Left lung (tissue), 10 donors: Measurements from ENCODE around the gene NFX1. TPM values are rescaled to one million over a fixed set of nuclear protein-coding genes. Genes with fewer than 3 reads are reported as not detected.
"Not testable (repeated sequence)": the region's sequence is repeated elsewhere in the genome, so short reads cannot be mapped to it uniquely, and the experiment has no call there.

Experiments
- ATAC-seq: fragments of 200-7000 bp; cut with Tn5 transposase; one replicate; pipeline ENCODE4 v1.9.1; 2020; ENCODE audit warnings: moderate library complexity
- DNase-seq, 4 donors: peaks; one replicate each; pipeline ENCODE4 v3.0.0-alpha.2; 2013 to 2020
- H3K27ac ChIP-seq, 2 donors: fragments of 200-600 bp; sonication (generic) in 1 of 2; one replicate each; pipeline versions ENCODE4 v1.5.0 to v1.8.0; 2020 to 2021
- H3K27me3 ChIP-seq, 2 donors: fragments of 200-600 bp; sonication (generic) in 1 of 2; one replicate each; pipeline versions ENCODE4 v1.5.0 to v1.8.0; 2020 to 2021
- H3K36me3 ChIP-seq, 2 donors: fragments of 200-600 bp; sonication (generic) in 1 of 2; one replicate each; pipeline versions ENCODE4 v1.5.0 to v1.8.0; 2020 to 2021
- H3K4me1 ChIP-seq, 2 donors: fragments of 200-600 bp; one replicate each; pipeline ENCODE4 v1.8.0; 2021
- H3K4me3 ChIP-seq, 2 donors: fragments of 200-600 bp; sonication (generic) in 1 of 2; one replicate each; pipeline versions ENCODE4 v1.5.0 to v1.8.0; 2020 to 2021; ENCODE audit warnings: mild to moderate bottlenecking in 1 of 2
- H3K9me3 ChIP-seq, 2 donors: fragments of 200-600 bp; sonication (generic) in 1 of 2; one replicate each; pipeline versions ENCODE4 v1.5.0 to v1.8.0; 2020 to 2021
- intact Hi-C, 2 donors: fragments of 100-400 bp; cut with DNase I; formaldehyde crosslinking; loops; one replicate each; pipeline versions ENCODE4 v1.11.2 to v1.14.2; 2022
- polyA plus RNA-seq, 6 donors: library from polyadenylated mRNA; unstranded; fragments of 120-200 nt; gene quantifications; one replicate each; pipeline ENCODE4 v1.2.1, GENCODE V29; 2013; ENCODE audit not compliant: insufficient read length in 6 of 6
- total RNA-seq, 2 donors: library from RNA; stranded (reverse); fragmentation: NEBNext Ultra II Directional; extraction: Animal tissue kit (Norgen Biotek cat#: 25700); gene quantifications; one replicate each; pipeline ENCODE4 v1.2.1, GENCODE V29; 2021
- TF ChIP-seq, protein P1 (sequence below), 2 donors: fragments of 200-600 bp; sonication (generic) in 1 of 2; IDR thresholded peaks; one replicate each; pipeline versions ENCODE4 v1.5.0 to v1.8.0; 2021; ENCODE audit warnings: antibody characterized with exemption in 2 of 2
- donor health status: DM: no; HTN: yes; CAD: no.
- donor health status: DM: no; HTN: no; CAD: no.

NFX1 gene
- total and polyA plus RNA-seq, 8 donors, result 32.0 to 43.2 (median 38.4) TPM

DNA sequence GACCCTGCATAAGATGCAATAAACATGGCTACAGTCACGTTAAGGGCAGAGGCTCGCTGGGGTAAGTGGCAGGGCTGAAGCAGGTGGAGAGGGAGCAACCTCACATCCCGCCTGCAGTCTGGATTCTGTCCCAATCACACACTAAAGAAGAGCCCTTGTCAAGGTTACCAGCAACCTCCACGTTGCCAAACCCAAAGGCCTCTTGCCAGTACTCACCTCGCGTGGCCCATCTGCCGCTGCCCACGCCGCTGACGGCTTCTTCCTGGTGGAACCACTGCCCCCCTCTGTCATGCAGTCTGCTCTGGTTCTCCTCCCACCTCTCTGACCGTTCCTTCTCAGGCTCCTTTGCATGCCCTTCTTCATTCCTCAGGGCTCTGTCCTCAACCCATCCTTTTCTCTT lies 103.3 kb downstream of the NFX1 start:
- TF ChIP-seq, protein P1, sequence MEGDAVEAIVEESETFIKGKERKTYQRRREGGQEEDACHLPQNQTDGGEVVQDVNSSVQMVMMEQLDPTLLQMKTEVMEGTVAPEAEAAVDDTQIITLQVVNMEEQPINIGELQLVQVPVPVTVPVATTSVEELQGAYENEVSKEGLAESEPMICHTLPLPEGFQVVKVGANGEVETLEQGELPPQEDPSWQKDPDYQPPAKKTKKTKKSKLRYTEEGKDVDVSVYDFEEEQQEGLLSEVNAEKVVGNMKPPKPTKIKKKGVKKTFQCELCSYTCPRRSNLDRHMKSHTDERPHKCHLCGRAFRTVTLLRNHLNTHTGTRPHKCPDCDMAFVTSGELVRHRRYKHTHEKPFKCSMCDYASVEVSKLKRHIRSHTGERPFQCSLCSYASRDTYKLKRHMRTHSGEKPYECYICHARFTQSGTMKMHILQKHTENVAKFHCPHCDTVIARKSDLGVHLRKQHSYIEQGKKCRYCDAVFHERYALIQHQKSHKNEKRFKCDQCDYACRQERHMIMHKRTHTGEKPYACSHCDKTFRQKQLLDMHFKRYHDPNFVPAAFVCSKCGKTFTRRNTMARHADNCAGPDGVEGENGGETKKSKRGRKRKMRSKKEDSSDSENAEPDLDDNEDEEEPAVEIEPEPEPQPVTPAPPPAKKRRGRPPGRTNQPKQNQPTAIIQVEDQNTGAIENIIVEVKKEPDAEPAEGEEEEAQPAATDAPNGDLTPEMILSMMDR (IDR thresholded peaks at IDR 0.05), result no peak
- Histone ChIP-seq H3K36me3 (no peaks in the 10 kb centered on the region), H3K4me3 (no peak overlapping the region), H3K27me3 (no peaks in the 10 kb centered on the region), H3K9me3 (no peaks in the 10 kb centered on the region), H3K27ac (no peak overlapping the region), H3K4me1 (peaks cover 7 to 12% of the 10 kb centered on the region in 2 donors)
- ATAC-seq (no peak), DNase-seq (peak in 2 of 4 donors; percentile 50 to 57)
- intact Hi-C loops, result no loop called here

DNA sequence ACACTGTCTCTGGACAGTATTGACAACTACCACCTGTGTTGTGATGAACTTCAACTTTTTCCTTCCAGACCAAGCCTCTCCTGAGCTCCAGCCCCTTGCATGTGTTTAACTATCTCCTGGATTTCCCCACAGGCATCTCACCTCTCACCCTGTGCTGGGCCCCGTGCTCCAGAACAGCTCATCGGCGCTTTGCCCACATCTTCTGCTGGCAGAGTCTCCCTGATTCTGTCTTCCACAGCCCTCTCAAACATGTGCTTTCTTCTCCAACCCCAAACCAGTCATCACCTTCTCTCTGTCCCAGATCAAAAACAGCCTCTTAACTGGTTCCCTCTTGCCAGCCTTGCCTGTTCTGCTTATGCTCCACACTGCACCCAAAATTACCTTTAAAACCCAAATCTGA lies 103.7 kb downstream of the NFX1 start:
- peaks cover 7 to 12% of the 10 kb centered on the region in 2 donors for H3K4me1 ChIP-seq
- DNase-seq, result peak in 1 of 4 donors; percentile 7
- H3K4me3 ChIP-seq, H3K36me3 ChIP-seq, H3K27ac ChIP-seq, H3K27me3 ChIP-seq, ATAC-seq, intact Hi-C loops, H3K9me3 ChIP-seq: not testable (repeated sequence)

DNA sequence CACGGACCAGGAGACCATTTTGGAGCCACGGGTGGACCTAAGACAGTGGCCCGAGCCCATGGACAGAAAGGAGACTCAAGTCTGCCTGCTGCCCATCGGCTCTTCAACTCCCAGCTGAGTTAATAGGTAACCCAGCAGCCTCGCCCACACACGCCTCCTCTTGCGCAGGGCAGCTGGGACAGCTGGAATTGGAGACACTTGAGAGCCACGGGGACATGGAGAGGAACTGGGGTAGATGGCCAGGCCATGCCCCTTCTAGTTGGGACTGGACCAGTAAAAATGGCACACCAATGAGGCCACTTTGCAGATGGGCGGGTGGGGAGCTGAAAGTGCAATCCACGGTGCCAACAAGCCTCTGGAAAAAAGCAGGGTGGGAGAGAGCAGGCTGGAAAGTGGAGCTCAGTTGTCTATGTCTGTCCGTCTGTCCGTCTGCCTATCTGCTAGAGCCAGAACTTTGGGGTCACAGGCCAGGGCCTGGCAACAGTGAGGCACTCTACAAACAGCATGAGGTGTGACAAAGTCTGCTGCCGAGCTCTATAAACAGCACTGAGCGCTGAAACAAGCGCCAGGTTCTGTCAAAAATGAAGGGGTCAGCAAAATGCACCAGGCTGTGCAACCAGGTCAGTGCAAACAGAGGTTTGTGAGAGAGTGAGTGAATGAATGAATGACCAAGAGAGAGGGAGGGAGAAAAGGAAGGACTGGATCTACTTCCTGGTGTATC lies 105.0 kb downstream of the NFX1 start:
- H3K9me3 ChIP-seq, H3K27me3 ChIP-seq, H3K36me3 ChIP-seq, H3K27ac ChIP-seq, H3K4me3 ChIP-seq, intact Hi-C loops: not testable (repeated sequence)
- peak in 3 of 4 donors; percentile 49 to 78 (median 75) for DNase-seq
- ATAC-seq, result peak; percentile 24
- peaks cover 7 to 12% of the 10 kb centered on the region in 2 donors for H3K4me1 ChIP-seq

DNA sequence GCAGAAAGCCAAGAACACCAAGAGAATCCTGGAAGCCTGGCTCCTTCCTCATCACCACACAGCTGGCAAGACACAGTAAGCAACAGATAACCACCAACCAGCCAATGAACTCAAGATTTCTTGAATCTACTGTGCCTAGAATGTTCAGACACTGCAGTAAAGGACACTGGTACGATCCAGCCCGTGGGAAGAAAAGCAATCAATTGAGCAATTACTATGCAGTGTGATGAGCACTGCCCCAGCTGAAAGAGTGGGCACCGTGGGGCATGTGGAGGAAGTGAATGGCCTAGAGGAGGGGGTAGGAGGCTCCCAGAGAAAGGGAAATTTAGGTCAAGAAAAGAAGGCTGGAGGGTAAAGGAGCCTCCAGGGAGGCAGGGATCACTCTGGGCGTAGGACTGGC lies 107.5 kb downstream of the NFX1 start:
- H3K36me3 ChIP-seq, H3K4me3 ChIP-seq, H3K27ac ChIP-seq, intact Hi-C loops, DNase-seq, H3K9me3 ChIP-seq, ATAC-seq, H3K27me3 ChIP-seq, H3K4me1 ChIP-seq: not testable (repeated sequence)

DNA sequence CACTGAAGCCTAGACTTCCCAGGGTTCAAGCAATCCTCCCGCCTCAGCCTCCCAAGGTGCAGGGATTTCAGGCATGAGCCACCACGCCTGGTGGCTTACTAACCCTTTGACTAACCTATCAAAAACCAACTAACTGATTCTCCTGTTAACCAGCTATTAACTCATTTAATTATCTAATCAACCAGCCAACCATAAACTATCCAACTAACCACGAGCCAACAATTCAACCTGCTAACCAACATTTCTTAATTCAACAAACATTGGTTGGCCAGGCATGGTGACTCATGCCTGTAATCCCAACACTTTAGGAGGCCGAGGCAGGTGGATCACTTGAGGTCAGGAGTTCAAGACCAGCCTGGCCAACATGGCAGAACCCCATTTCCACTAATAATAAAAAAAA lies 108.7 kb downstream of the NFX1 start:
- DNase-seq, result peak in 1 of 4 donors; percentile 11
- intact Hi-C loops, H3K27ac ChIP-seq, H3K27me3 ChIP-seq, H3K4me1 ChIP-seq, H3K4me3 ChIP-seq, ATAC-seq, H3K36me3 ChIP-seq, H3K9me3 ChIP-seq: not testable (repeated sequence)

DNA sequence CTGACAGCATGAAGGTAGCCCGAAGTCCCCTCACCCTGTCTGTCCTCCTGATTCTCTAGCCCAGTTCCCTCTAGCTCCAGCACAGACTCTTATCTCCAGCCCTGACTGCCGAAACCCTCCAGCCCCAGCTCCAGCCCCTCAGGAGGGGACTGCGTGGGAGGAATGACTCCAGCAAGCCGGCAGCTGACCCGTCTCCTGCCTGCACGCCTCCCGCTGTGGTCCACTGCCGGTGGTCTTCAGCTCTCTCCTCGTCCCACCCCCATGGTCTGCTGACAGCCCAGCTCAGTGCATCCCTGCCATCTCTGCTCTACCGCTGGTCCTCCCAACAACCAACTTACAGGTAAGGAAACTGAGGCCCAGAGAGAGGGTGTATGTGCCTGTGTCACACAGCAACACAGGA lies 111.5 kb downstream of the NFX1 start:
- H3K27me3 ChIP-seq, H3K9me3 ChIP-seq, H3K4me3 ChIP-seq, H3K27ac ChIP-seq, ATAC-seq, intact Hi-C loops, H3K36me3 ChIP-seq: not testable (repeated sequence)
- peak in 1 of 4 donors; percentile 49 for DNase-seq
- H3K4me1 ChIP-seq, result peaks cover 5 to 14% of the 10 kb centered on the region in 2 donors

DNA sequence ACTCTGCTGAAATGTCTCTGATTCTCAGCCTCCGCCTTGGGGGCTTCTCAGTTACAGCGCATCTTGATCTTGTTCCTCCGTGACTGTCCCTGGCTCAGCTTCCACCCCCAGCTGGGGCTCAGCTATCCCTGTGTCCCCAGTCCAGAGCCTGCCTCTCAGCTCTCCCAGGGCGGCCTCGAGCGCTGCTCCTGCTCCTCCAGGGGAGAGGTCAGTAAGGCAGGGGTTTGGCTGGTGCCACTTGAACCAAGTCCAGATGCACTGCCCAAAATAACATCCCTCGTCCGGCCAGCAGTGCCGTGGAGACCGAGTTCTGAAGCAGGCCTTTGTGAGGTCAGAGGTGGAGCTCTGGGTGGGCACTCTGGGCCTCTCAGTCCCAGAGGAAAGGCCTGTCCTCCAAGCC lies 112.1 kb downstream of the NFX1 start, which contains the start of gene AQP7:
Gene AQP7 (minus strand): TSS at position 198 of the 400 bp plus-strand sequence. CDS start 1,306 bp downstream, outside the sequence.
- H3K9me3 ChIP-seq, H3K27ac ChIP-seq, ATAC-seq, intact Hi-C loops, H3K4me3 ChIP-seq, H3K27me3 ChIP-seq, H3K36me3 ChIP-seq: not testable (repeated sequence)
- DNase-seq, result peak in 1 of 4 donors; percentile 68
- H3K4me1 ChIP-seq, result peaks cover 5 to 14% of the 10 kb centered on the region in 2 donors

DNA sequence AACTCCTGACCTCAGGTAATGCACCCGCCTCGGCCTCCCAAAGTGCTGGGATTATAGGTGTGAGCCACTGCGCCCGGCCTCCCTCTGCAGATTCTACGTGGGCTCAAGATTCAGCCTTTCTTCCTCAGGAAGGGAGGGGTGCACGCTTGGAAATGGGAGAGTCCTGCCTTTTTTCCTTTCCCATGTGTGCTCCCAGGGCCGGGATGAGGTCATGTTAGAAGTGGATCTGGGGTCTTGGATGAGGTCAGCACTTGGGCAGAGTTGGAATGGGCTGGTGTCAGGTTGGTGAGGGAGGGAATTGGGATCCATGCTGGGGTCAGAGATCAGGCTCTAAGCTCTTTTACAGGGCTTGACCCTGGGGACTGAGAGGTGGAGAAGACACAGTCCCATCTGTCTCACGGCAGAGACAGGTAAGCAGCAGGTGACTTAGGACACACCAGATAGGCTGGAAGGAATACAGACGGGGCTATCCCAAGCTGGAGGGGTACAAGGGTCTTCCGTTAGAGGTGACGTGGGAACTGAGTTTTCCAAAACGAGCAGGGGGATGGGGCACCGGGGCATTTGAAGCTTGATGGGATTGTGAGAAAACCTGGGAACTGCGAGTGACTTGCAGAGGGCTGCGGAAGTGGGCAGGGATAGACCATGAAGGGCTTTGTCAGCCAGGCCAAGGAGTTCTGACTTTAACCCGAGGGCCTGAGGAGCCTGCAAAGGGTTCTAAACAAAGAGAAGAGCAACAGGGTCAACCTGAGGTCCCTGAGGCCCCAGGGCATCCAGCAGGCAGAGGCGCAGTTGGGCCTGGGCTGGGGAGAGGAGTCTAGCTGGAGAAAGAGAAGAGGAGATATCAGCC lies 113.8 kb downstream of the NFX1 start:
- H3K4me1 ChIP-seq, result peaks cover 5 to 14% of the 10 kb centered on the region in 2 donors
- ATAC-seq (no peak), DNase-seq (no peak)
- TF ChIP-seq, protein P1 (IDR thresholded peaks at IDR 0.05), result no peak
- H3K27ac ChIP-seq, result no peak overlapping the region
- intact Hi-C loops, result no loop called here
- no peaks in the 10 kb centered on the region for H3K36me3 ChIP-seq
- H3K9me3 ChIP-seq, result no peaks in the 10 kb centered on the region
- H3K27me3 ChIP-seq, result no peaks in the 10 kb centered on the region
- H3K4me3 ChIP-seq, result no peak overlapping the region
